Testis (tissue), 3 donors: ENCODE results near the gene WBP1L. TPM values are rescaled to one million over a fixed set of nuclear protein-coding genes. Genes with fewer than 3 reads are reported as not detected.

ENCODE experiments used
- DNase-seq: peaks from one replicate; pipeline ENCODE4 v3.0.0-alpha.2; 2019
- H3K27ac ChIP-seq, 2 donors: fragments of 200-600 bp; sonication (generic); one replicate each; pipeline ENCODE4 v1.5.1; 2019
- H3K27me3 ChIP-seq: fragments of 200-600 bp; sonication (generic); one replicate; pipeline ENCODE4 v1.5.1; 2019
- H3K36me3 ChIP-seq: fragments of 200-600 bp; sonication (generic); one replicate; pipeline ENCODE4 v1.5.1; 2017; ENCODE audit warnings: low read depth; ENCODE audit errors: missing control alignments
- H3K4me1 ChIP-seq: fragments of 200-600 bp; sonication (generic); one replicate; pipeline ENCODE4 v1.5.1; 2019
- H3K4me3 ChIP-seq, 2 donors: fragments of 200-600 bp; sonication (generic); one replicate each; pipeline ENCODE4 v1.5.1; 2017 to 2019
- H3K9me3 ChIP-seq: fragments of 200-600 bp; sonication (generic); one replicate; pipeline ENCODE4 v1.5.1; 2017
- CTCF ChIP-seq, 3 experiments: fragments of 450-650 bp in 2 of 3; fragments of 200-600 bp in 1 of 3; sonication (generic) in 1 of 3; IDR thresholded peaks; one replicate each; pipeline ENCODE4 v1.5.1; 2016 to 2019; ENCODE audit warnings: antibody characterized with exemption in 3 of 3, mild to moderate bottlenecking in 2 of 3, moderate library complexity in 1 of 3
- POLR2A ChIP-seq: fragments of 450-650 bp; IDR thresholded peaks from one replicate; pipeline ENCODE4 v1.6.1; 2017; ENCODE audit warnings: antibody characterized with exemption, mild to moderate bottlenecking, moderate library complexity
- WGBS, 2 donors: methylation state at CpG; one replicate each; pipeline ENCODE4 v1.1.5; 2018; 5-methylcytosine and 5-hydroxymethylcytosine counted together
- intact Hi-C: fragments of 100-400 bp; cut with DNase I; formaldehyde crosslinking; loops from one replicate; pipeline ENCODE4 v1.15.1; 2023; ENCODE audit warnings: low total_unique reads
- polyA plus RNA-seq: library from polyadenylated mRNA; stranded (reverse); fragments of 350-450 nt; fragmentation: Illumina TruSeq; extraction: RNeasy Lipid Tissue Mini Kit (QIAGEN cat#74804); gene quantifications from one replicate; pipeline ENCODE4 v1.2.3, GENCODE V29; 2014; ENCODE audit warnings: low read depth, low replicate concordance; ENCODE audit not compliant: insufficient read depth
- total RNA-seq, 2 donors: library from RNA; depleted of rRNA; stranded (reverse); fragments of >200 nt; gene quantifications; one replicate each; pipeline ENCODE4 v1.2.3, GENCODE V29; 2016

The WBP1L gene
- total and polyA plus RNA-seq, 3 donors from 2014 or later: 72.4 to 165 (median 113) TPM

- WGBS, 2 donors: 73 to 76% methylated on average over 3 of the region's 3 CpGs
- H3K36me3 ChIP-seq: no peaks in the 10 kb centered on the region
- H3K27ac ChIP-seq: peak overlapping the region; percentile 74 to 76
- no peak for TF ChIP-seq CTCF (IDR thresholded peaks at IDR 0.05)
- no peak for TF ChIP-seq POLR2A
- intact Hi-C loops: no loop called here
- DNase-seq: no peak
- H3K27me3 ChIP-seq: no peaks in the 10 kb centered on the region
- H3K4me3 ChIP-seq: no peak overlapping the region
- no peaks in the 10 kb centered on the region for H3K9me3 ChIP-seq
- peaks cover 49% of the 10 kb centered on the region for H3K4me1 ChIP-seq
Measured at GRCh38 chr10:102759497-102760210, 15.9 kb downstream of the WBP1L start.

GRCh38 chr10:102761981-102762380, 18.2 kb downstream of the WBP1L start:
- intact Hi-C loops: no loop called here

GRCh38 chr10:102762401-102763015, 18.8 kb downstream of the WBP1L start:
- Histone ChIP-seq H3K27me3 (no peaks in the 10 kb centered on the region), H3K27ac (peak overlapping the region; percentile 64 to 74), H3K9me3 (no peaks in the 10 kb centered on the region), H3K4me1 (peaks cover 68% of the 10 kb centered on the region), H3K36me3 (no peaks in the 10 kb centered on the region), H3K4me3 (no peak overlapping the region)
- no peak for TF ChIP-seq CTCF (IDR thresholded peaks at IDR 0.05)
- DNase-seq: no peak
- intact Hi-C loops: no loop called here
- WGBS, 2 donors: 51 to 54% methylated on average over 7 of the region's 7 CpGs

More at GRCh38 chr10:102761981-102762380, 18.2 kb downstream of the WBP1L start:
- no peaks in the 10 kb centered on the region for H3K36me3 ChIP-seq
- WGBS, 2 donors: 91 to 97% methylated on average over 4 of the region's 4 CpGs
- H3K27me3 ChIP-seq: no peaks in the 10 kb centered on the region
- peak overlapping the region; percentile 64 to 74 for H3K27ac ChIP-seq
- no peak for DNase-seq
- no peak for TF ChIP-seq CTCF (IDR thresholded peaks at IDR 0.05)
- H3K9me3 ChIP-seq: no peaks in the 10 kb centered on the region
- H3K4me1 ChIP-seq: peaks cover 63% of the 10 kb centered on the region
- H3K4me3 ChIP-seq: no peak overlapping the region

- peak overlapping the region; percentile 64 to 74 for H3K27ac ChIP-seq
- no peaks in the 10 kb centered on the region for H3K36me3 ChIP-seq
- H3K9me3 ChIP-seq: no peaks in the 10 kb centered on the region
- no peak for TF ChIP-seq CTCF (IDR thresholded peaks at IDR 0.05)
- no peak for TF ChIP-seq POLR2A
- peak; percentile 69 for DNase-seq
- H3K4me1 ChIP-seq: peaks cover 68% of the 10 kb centered on the region
- WGBS, 2 donors: 48 to 75% methylated on average over 7 of the region's 7 CpGs
- intact Hi-C loops: no loop called here
- no peaks in the 10 kb centered on the region for H3K27me3 ChIP-seq
- H3K4me3 ChIP-seq: no peak overlapping the region
Measured at GRCh38 chr10:102763037-102763607, 19.4 kb downstream of the WBP1L start.
